ENCODE measurements around the gene RBM15B. TPM values are rescaled to one million over a fixed set of nuclear protein-coding genes. Genes with fewer than 3 reads are reported as not detected.

Gene RBM15B
- total and polyA plus RNA-seq, 9 of the 15 experiments (the other 6 are each of a cell fraction or from before 2014, with no cell fraction given) = 1.8 to 21.0 (median 10.5) TPM

DNA sequence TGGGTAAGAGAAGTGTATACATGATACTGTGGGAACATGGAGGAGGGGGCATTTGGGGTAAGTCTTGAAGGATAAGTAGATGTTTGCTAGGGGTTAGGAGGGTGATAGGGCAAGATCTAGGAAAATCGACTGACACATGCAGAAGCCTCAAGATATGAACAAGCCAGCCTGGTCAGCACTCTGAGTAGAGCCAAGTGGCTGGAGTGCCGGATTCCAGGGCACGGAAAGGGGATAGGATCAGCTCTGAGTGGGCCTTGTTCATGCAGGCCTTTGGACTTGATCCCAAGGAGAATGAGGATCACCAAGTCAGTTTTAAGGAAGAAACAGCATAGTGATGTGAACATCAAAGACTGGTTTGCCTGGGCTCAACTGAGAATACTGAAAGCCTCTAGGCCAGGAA is 30.3 kb upstream of the RBM15B start:
- H3K4me1 ChIP-seq (replicated peaks in 1 of 2; ENCODE audit: control insufficient read depth in 2 of 2, insufficient read depth in 2 of 2, low read length in 2 of 2) = no peaks in the 10 kb centered on the region
- ChIA-PET CTCF (ENCODE audit: low intra/inter-chr PET ratio) (no interaction called here), POLR2A (no interaction called here)
- FAIRE-seq (no peak), ATAC-seq (no peak), DNase-seq (ENCODE audit: extremely low read depth in 1 of 4, low spot score in 3 of 4) (no peak)
- H3K4me3 ChIP-seq = no peak overlapping the region
- H3K9me1 ChIP-seq (ENCODE audit: control insufficient read depth, insufficient read depth, low read length) = no peaks in the 10 kb centered on the region
- no TSS peak for BruUV-seq (replicated peaks)
- H2AFZ ChIP-seq (ENCODE audit: low read depth, low read length) = no peak overlapping the region
- no peaks in the 10 kb centered on the region for H3K36me3 ChIP-seq (ENCODE audit: control insufficient read depth, insufficient read depth, low read length)
- no peaks in the 10 kb centered on the region for H3K9me3 ChIP-seq (replicated peaks; ENCODE audit: control insufficient read depth, insufficient read depth, low read depth, low read length)
- no peaks in the 10 kb centered on the region for H3K79me2 ChIP-seq (ENCODE audit: control insufficient read depth, insufficient read depth, low read length)
- H3K27ac ChIP-seq (ENCODE audit: extremely low read depth, low read depth, low read length) = no peak overlapping the region
- in situ Hi-C loops (cut with MboI) = no loop called here
- H3K4me2 ChIP-seq (ENCODE audit: insufficient read depth, low read length) = no peak overlapping the region
- no peaks in the 10 kb centered on the region for H4K20me1 ChIP-seq (replicated peaks; ENCODE audit: control insufficient read depth, insufficient read depth, low read length)
- H3K9ac ChIP-seq (ENCODE audit: insufficient read depth in 1 of 2, low read depth in 2 of 2, low read length in 2 of 2) = no peak overlapping the region
- no peak for TF ChIP-seq ELF4 (CRISPR knock-in tag; IDR thresholded peaks at IDR 0.05)
- TF ChIP-seq, protein P1, sequence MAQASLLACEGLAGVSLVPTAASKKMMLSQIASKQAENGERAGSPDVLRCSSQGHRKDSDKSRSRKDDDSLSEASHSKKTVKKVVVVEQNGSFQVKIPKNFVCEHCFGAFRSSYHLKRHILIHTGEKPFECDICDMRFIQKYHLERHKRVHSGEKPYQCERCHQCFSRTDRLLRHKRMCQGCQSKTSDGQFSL (CRISPR knock-in tag; IDR thresholded peaks at IDR 0.05) = no peak
- TF ChIP-seq, protein P1 (tag; IDR thresholded peaks at IDR 0.05) = no peak
- TF ChIP-seq HDAC2 (IDR thresholded peaks at IDR 0.05) = no peak
- TF ChIP-seq TCF3 (CRISPR knock-in tag; IDR thresholded peaks at IDR 0.05) = no peak
- TF ChIP-seq KLF10 (CRISPR knock-in tag; IDR thresholded peaks at IDR 0.05) = no peak
- TF ChIP-seq TAF9B (IDR thresholded peaks at IDR 0.05; ENCODE audit: partially characterized antibody) = no peak
- 0% methylated on average over 3 of the region's 3 CpGs for WGBS (ENCODE audit: insufficient coverage, low coverage, missing lambda C conversion rate)
- intact Hi-C loops (cut with micrococcal nuclease) = no loop called here
- peaks cover 0 to 12% of the 10 kb centered on the region in 2 experiments; a peak in 2 of 5 replicates for H3K27me3 ChIP-seq (ENCODE audit: control insufficient read depth in 2 of 2, insufficient read depth in 2 of 2, low read length in 2 of 2)

All from K562 (cell line).